CD4-positive, CD25-positive, alpha-beta regulatory T cell (primary cell): ENCODE measurements around the gene PXMP2. TPM values are rescaled to one million over a fixed set of nuclear protein-coding genes. Genes with fewer than 3 reads are reported as not detected.

Source experiments
- ATAC-seq, 2 donors: fragments of 150-1000 bp; cut with Tn5 transposase; one replicate each; pipeline ENCODE4 v1.10.0; 2021; ENCODE audit warnings: low read depth in 2 of 2, moderate number of reproducible peaks in 2 of 2, moderate library complexity in 1 of 2
- DNase-seq, 3 donors: peaks; one replicate each; pipeline versions ENCODE4 v3.0.0 to v3.0.0-alpha.2; 2012 to 2022; ENCODE audit warnings: mixed read lengths in 1 of 3
- H3K27ac ChIP-seq: one replicate; pipeline ENCODE4 v1.7.0; 2013; ENCODE audit warnings: mild to moderate bottlenecking, low read length; ENCODE audit not compliant: insufficient read depth, poor library complexity, severe bottlenecking
- H3K27me3 ChIP-seq: one replicate; pipeline ENCODE4 v1.7.0; 2013; ENCODE audit warnings: low read length; ENCODE audit not compliant: control insufficient read depth, insufficient read depth
- H3K36me3 ChIP-seq: one replicate; pipeline ENCODE4 v1.7.0; 2013; ENCODE audit warnings: mild to moderate bottlenecking, low read length, moderate library complexity; ENCODE audit not compliant: control insufficient read depth, insufficient read depth
- H3K4me1 ChIP-seq: 2 replicates; pipeline ENCODE4 v1.7.0; 2013; ENCODE audit warnings: mild to moderate bottlenecking, low read length; ENCODE audit not compliant: insufficient read depth, control insufficient read depth, poor library complexity, severe bottlenecking
- H3K4me3 ChIP-seq: one replicate; pipeline ENCODE4 v1.7.0; 2013; ENCODE audit warnings: low read depth, mild to moderate bottlenecking, low read length, moderate library complexity
- H3K9me3 ChIP-seq, 2 experiments: 1 replicate in 1 of 2; 2 replicates in 1 of 2; pipeline ENCODE4 v1.7.0; 2013; ENCODE audit warnings: low read length in 2 of 2, mild to moderate bottlenecking in 1 of 2, moderate library complexity in 1 of 2; ENCODE audit not compliant: control insufficient read depth in 2 of 2
- H3K27ac Mint-ChIP-seq, 3 donors: one replicate each; pipeline ENCODE4 v1.8.0; 2020 to 2022; ENCODE audit warnings: mild to moderate bottlenecking in 3 of 3, mixed read lengths in 3 of 3, moderate library complexity in 2 of 3
- H3K27me3 Mint-ChIP-seq: one replicate; pipeline ENCODE4 v1.8.0; 2022; ENCODE audit warnings: mild to moderate bottlenecking, mixed read lengths
- H3K36me3 Mint-ChIP-seq: one replicate; pipeline ENCODE4 v1.8.0; 2020; ENCODE audit warnings: mixed read lengths
- H3K4me1 Mint-ChIP-seq, 4 donors: one replicate each; pipeline ENCODE4 v1.8.0; 2020 to 2022; ENCODE audit warnings: mixed read lengths in 4 of 4, mild to moderate bottlenecking in 1 of 4
- H3K4me3 Mint-ChIP-seq, 4 donors: one replicate each; pipeline ENCODE4 v1.8.0; 2020 to 2022; ENCODE audit warnings: mild to moderate bottlenecking in 4 of 4, mixed read lengths in 4 of 4, moderate library complexity in 3 of 4
- H3K9me3 Mint-ChIP-seq, 7 donors: one replicate each; pipeline ENCODE4 v1.8.0; 2020 to 2022; ENCODE audit warnings: mixed read lengths in 7 of 7, mild to moderate bottlenecking in 3 of 7, moderate library complexity in 2 of 7
- polyA plus RNA-seq, 4 donors: library from polyadenylated mRNA; unstranded; fragments of 300-500 nt; fragmentation: Illumina TruSeq; gene quantifications; one replicate each; pipeline ENCODE4 v1.2.3, GENCODE V29; 2021
- total RNA-seq: library from RNA; stranded (reverse); gene quantifications from one replicate; pipeline ENCODE4 v1.2.3, GENCODE V29; 2022

The PXMP2 gene
- total and polyA plus RNA-seq, 5 donors from 2014 or later: 3.5 to 20.3 (median 15.2) TPM

GRCh38 chr12:132642846-132643835 lies 44.2 kb upstream of the PXMP2 start:
- no peaks in the 10 kb centered on the region for H3K9me3 Mint-ChIP-seq
- no peak overlapping the region for H3K4me3 Mint-ChIP-seq
- peaks cover 34% of the 10 kb centered on the region for H3K36me3 Mint-ChIP-seq
- no peaks in the 10 kb centered on the region for H3K9me3 ChIP-seq
- no peak overlapping the region for H3K27ac Mint-ChIP-seq
- no peaks in the 10 kb centered on the region for H3K27me3 ChIP-seq
- no peak for DNase-seq
- no peaks in the 10 kb centered on the region for H3K4me1 ChIP-seq
- H3K27me3 Mint-ChIP-seq: no peaks in the 10 kb centered on the region
- H3K27ac ChIP-seq: no peak overlapping the region
- H3K4me3 ChIP-seq: no peak overlapping the region
- no peak for ATAC-seq
- peaks cover 0 to 2% (median 0%) of the 10 kb centered on the region in 4 donors for H3K4me1 Mint-ChIP-seq
- H3K36me3 ChIP-seq: peaks cover 45% of the 10 kb centered on the region

GRCh38 chr12:132646850-132647249 lies 40.5 kb upstream of the PXMP2 start:
- ATAC-seq (no peak), DNase-seq (peak in 1 of 3 donors; percentile 23)
- Mint-ChIP-seq H3K36me3 (peaks cover 26% of the 10 kb centered on the region), H3K4me1 (peaks cover 0 to 2% (median 0%) of the 10 kb centered on the region in 4 donors), H3K27ac (no peak overlapping the region), H3K27me3 (no peaks in the 10 kb centered on the region), H3K9me3 (no peaks in the 10 kb centered on the region), H3K4me3 (no peak overlapping the region)
- Histone ChIP-seq H3K4me1 (no peaks in the 10 kb centered on the region), H3K4me3 (no peak overlapping the region), H3K27ac (no peak overlapping the region), H3K9me3 (no peaks in the 10 kb centered on the region), H3K36me3 (peaks cover 38% of the 10 kb centered on the region), H3K27me3 (no peaks in the 10 kb centered on the region)

- no peak overlapping the region for H3K27ac ChIP-seq
- peak overlapping the region in 1 of 3 donors; percentile 62 for H3K27ac Mint-ChIP-seq
- peaks cover 34% of the 10 kb centered on the region for H3K36me3 Mint-ChIP-seq
- no peak overlapping the region for H3K4me3 Mint-ChIP-seq
- ATAC-seq (no peak), DNase-seq (no peak)
- no peaks in the 10 kb centered on the region for H3K27me3 ChIP-seq
- H3K9me3 ChIP-seq: no peaks in the 10 kb centered on the region
- peaks cover 40% of the 10 kb centered on the region for H3K36me3 ChIP-seq
- H3K4me1 Mint-ChIP-seq: peaks cover 0 to 2% (median 0%) of the 10 kb centered on the region in 4 donors
- no peaks in the 10 kb centered on the region for H3K4me1 ChIP-seq
- H3K4me3 ChIP-seq: no peak overlapping the region
- no peaks in the 10 kb centered on the region for H3K27me3 Mint-ChIP-seq
- no peaks in the 10 kb centered on the region for H3K9me3 Mint-ChIP-seq
Observed at GRCh38 chr12:132647858-132648257, 39.5 kb upstream of the PXMP2 start.

- H3K27me3 ChIP-seq: no peaks in the 10 kb centered on the region
- no peak overlapping the region for H3K27ac ChIP-seq
- ATAC-seq: no peak
- H3K27ac Mint-ChIP-seq: peak overlapping the region in 1 of 3 donors; percentile 7
- no peaks in the 10 kb centered on the region for H3K4me1 ChIP-seq
- H3K4me1 Mint-ChIP-seq: peaks cover 0 to 1% (median 0%) of the 10 kb centered on the region in 4 donors
- H3K36me3 ChIP-seq: peaks cover 44% of the 10 kb centered on the region
- H3K27me3 Mint-ChIP-seq: no peaks in the 10 kb centered on the region
- no peak overlapping the region for H3K4me3 ChIP-seq
- H3K9me3 ChIP-seq: no peaks in the 10 kb centered on the region
- H3K36me3 Mint-ChIP-seq: peaks cover 34% of the 10 kb centered on the region
- H3K9me3 Mint-ChIP-seq: no peaks in the 10 kb centered on the region
- DNase-seq: no peak
- H3K4me3 Mint-ChIP-seq: no peak overlapping the region
Observed at GRCh38 chr12:132648616-132649225, 38.7 kb upstream of the PXMP2 start.

GRCh38 chr12:132649226-132649945 lies 38.0 kb upstream of the PXMP2 start:
- Mint-ChIP-seq H3K27me3 (no peaks in the 10 kb centered on the region), H3K4me1 (no peaks in the 10 kb centered on the region), H3K9me3 (no peaks in the 10 kb centered on the region), H3K36me3 (peaks cover 36% of the 10 kb centered on the region), H3K4me3 (no peak overlapping the region), H3K27ac (no peak overlapping the region)
- Histone ChIP-seq H3K4me1 (no peaks in the 10 kb centered on the region), H3K4me3 (no peak overlapping the region), H3K9me3 (no peaks in the 10 kb centered on the region), H3K27ac (no peak overlapping the region), H3K36me3 (peaks cover 49% of the 10 kb centered on the region), H3K27me3 (no peaks in the 10 kb centered on the region)
- ATAC-seq: no peak
- no peak for DNase-seq

- Histone ChIP-seq H3K36me3 (peaks cover 52% of the 10 kb centered on the region), H3K27me3 (no peaks in the 10 kb centered on the region), H3K4me3 (no peak overlapping the region), H3K4me1 (no peaks in the 10 kb centered on the region), H3K9me3 (no peaks in the 10 kb centered on the region), H3K27ac (no peak overlapping the region)
- peaks cover 38% of the 10 kb centered on the region for H3K36me3 Mint-ChIP-seq
- H3K27me3 Mint-ChIP-seq: no peaks in the 10 kb centered on the region
- ATAC-seq (no peak), DNase-seq (no peak)
- H3K9me3 Mint-ChIP-seq: no peaks in the 10 kb centered on the region
- no peak overlapping the region for H3K4me3 Mint-ChIP-seq
- H3K4me1 Mint-ChIP-seq: no peaks in the 10 kb centered on the region
- H3K27ac Mint-ChIP-seq: no peak overlapping the region
Observed at GRCh38 chr12:132651444-132652100, 35.8 kb upstream of the PXMP2 start.

GRCh38 chr12:132653567-132654290 lies 33.7 kb upstream of the PXMP2 start:
- Histone ChIP-seq H3K4me1 (no peaks in the 10 kb centered on the region), H3K27ac (no peak overlapping the region), H3K27me3 (no peaks in the 10 kb centered on the region), H3K36me3 (peaks cover 57% of the 10 kb centered on the region), H3K9me3 (no peaks in the 10 kb centered on the region), H3K4me3 (no peak overlapping the region)
- no peaks in the 10 kb centered on the region for H3K4me1 Mint-ChIP-seq
- H3K27ac Mint-ChIP-seq: peak overlapping the region in 1 of 3 donors; percentile 30
- no peaks in the 10 kb centered on the region for H3K9me3 Mint-ChIP-seq
- no peaks in the 10 kb centered on the region for H3K27me3 Mint-ChIP-seq
- H3K4me3 Mint-ChIP-seq: no peak overlapping the region
- ATAC-seq: no peak
- peaks cover 41% of the 10 kb centered on the region for H3K36me3 Mint-ChIP-seq
- DNase-seq: no peak
